Measurements from ENCODE around the gene DDTL. TPM values are rescaled to one million over a fixed set of nuclear protein-coding genes. Genes with fewer than 3 reads are reported as not detected.

Gene DDTL
- total and polyA plus RNA-seq, 2 donors (not counting 3 experiments of a cell fraction or from before 2014, with no cell fraction given), result 0.57 to 2.7 TPM

DNA sequence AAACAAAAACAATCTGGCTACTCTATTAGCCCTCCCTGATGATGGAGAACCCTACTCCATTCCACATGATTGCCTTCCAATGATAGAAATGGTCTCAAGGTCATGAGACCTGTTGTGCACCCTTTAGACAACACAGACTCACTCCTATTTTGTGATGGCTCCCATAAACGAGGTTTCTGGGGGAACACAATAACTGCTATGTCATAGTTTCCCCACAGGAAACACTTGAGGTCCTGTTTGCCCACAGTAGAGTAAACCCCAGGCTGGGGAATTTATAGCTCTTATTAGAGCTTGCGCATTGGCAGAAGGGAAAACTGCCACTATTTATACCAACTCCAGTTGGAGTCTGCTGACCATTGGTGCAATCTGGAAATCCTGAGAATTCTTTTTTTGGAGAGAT, 43.8 kb upstream of the DDTL start:
- DNase-seq (ENCODE audit: low read depth, low spot score) (no peak), FAIRE-seq (no peak)
- Histone ChIP-seq H3K9ac (replicated peaks; ENCODE audit: extremely low read depth, insufficient read depth, low read length) (no peak overlapping the region), H3K9me3 (replicated peaks; ENCODE audit: control insufficient read depth, insufficient read depth, low read length) (peaks cover 3% of the 10 kb centered on the region), H4K20me1 (replicated peaks; ENCODE audit: control insufficient read depth, extremely low read depth, insufficient read depth, low read length) (no peaks in the 10 kb centered on the region), H3K27ac (ENCODE audit: insufficient read depth, low read depth, low read length) (no peak overlapping the region), H3K9me1 (replicated peaks; ENCODE audit: control insufficient read depth, extremely low read depth, insufficient read depth, low read length) (no peaks in the 10 kb centered on the region), H3K79me2 (ENCODE audit: control insufficient read depth, insufficient read depth, low read length) (no peaks in the 10 kb centered on the region), H3K27me3 (ENCODE audit: control insufficient read depth in 2 of 2, insufficient read depth in 2 of 2, low read length in 2 of 2) (no peaks in the 10 kb centered on the region), H3K4me1 (ENCODE audit: control insufficient read depth, extremely low read depth, insufficient read depth, low read length) (no peaks in the 10 kb centered on the region), H2AFZ (ENCODE audit: low read depth, low read length) (no peak overlapping the region), H3K36me3 (ENCODE audit: control insufficient read depth in 2 of 2, extremely low read depth in 1 of 2, insufficient read depth in 2 of 2, low read length in 2 of 2) (peaks cover 0 to 2% of the 10 kb centered on the region in 2 experiments), H3K4me2 (ENCODE audit: insufficient read depth, low read length) (no peak overlapping the region), H3K4me3 (replicated peaks in 1 of 3; ENCODE audit: insufficient read depth in 1 of 3, low read depth in 1 of 3, low read length in 3 of 3) (no peak overlapping the region)
- ChIA-PET CTCF (no interaction called here), POLR2A (no interaction called here)
- no TSS peak for BruUV-seq (replicated peaks)
- intact Hi-C loops (cut with micrococcal nuclease), result no loop called here
- TF ChIP-seq, protein P1, sequence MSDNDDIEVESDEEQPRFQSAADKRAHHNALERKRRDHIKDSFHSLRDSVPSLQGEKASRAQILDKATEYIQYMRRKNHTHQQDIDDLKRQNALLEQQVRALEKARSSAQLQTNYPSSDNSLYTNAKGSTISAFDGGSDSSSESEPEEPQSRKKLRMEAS (IDR thresholded peaks at IDR 0.05; ENCODE audit: insufficient read depth, insufficient read length), result no peak
- TF ChIP-seq FOS (IDR thresholded peaks at IDR 0.05; ENCODE audit: borderline replicate concordance, insufficient read depth, low read length) (no peak), POLR2AphosphoS5 (IDR thresholded peaks at IDR 0.05; ENCODE audit: insufficient read depth, low read depth, low read length) (no peak), POLR2A (IDR thresholded peaks at IDR 0.05; ENCODE audit: low read depth, low read length) (no peak), MYC (IDR thresholded peaks at IDR 0.05; ENCODE audit: low read depth, low read length) (no peak), EZH2 (IDR thresholded peaks at IDR 0.05; ENCODE audit: borderline replicate concordance, low read depth, low read length, severe bottlenecking) (no peak), JUN (IDR thresholded peaks at IDR 0.05; ENCODE audit: borderline replicate concordance, insufficient read depth, insufficient read length, low read depth) (no peak), GATA2 (IDR thresholded peaks at IDR 0.05; ENCODE audit: insufficient read depth, insufficient read length, low read depth, low read length) (no peak)
- TF ChIP-seq, protein P2, sequence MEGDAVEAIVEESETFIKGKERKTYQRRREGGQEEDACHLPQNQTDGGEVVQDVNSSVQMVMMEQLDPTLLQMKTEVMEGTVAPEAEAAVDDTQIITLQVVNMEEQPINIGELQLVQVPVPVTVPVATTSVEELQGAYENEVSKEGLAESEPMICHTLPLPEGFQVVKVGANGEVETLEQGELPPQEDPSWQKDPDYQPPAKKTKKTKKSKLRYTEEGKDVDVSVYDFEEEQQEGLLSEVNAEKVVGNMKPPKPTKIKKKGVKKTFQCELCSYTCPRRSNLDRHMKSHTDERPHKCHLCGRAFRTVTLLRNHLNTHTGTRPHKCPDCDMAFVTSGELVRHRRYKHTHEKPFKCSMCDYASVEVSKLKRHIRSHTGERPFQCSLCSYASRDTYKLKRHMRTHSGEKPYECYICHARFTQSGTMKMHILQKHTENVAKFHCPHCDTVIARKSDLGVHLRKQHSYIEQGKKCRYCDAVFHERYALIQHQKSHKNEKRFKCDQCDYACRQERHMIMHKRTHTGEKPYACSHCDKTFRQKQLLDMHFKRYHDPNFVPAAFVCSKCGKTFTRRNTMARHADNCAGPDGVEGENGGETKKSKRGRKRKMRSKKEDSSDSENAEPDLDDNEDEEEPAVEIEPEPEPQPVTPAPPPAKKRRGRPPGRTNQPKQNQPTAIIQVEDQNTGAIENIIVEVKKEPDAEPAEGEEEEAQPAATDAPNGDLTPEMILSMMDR (IDR thresholded peaks at IDR 0.05; ENCODE audit: extremely low read depth in 1 of 2, insufficient read depth in 1 of 2, low read depth in 1 of 2, low read length in 2 of 2), result no peak
- dilution Hi-C loops (cut with MboI; ENCODE audit: extremely low pct_ligation_motif_present, low sequenced_read_pairs), result no loop called here
